H1 (cell line): Measurements from ENCODE around the gene ZDHHC11. TPM values are rescaled to one million over a fixed set of nuclear protein-coding genes. Genes with fewer than 3 reads are reported as not detected.

ENCODE experiments used
- CTCF ChIA-PET: fragments of 300-600 bp; sonication (Branson Sonifier 250); formaldehyde crosslinking; loops from one replicate; lab custom pipeline; 2021; ENCODE audit not compliant: partially characterized antibody; lab: Charles Lee
- POLR2A ChIA-PET: fragments of 300-600 bp; sonication (Branson Sonifier 250); formaldehyde crosslinking; loops from one replicate; lab custom pipeline; 2021; ENCODE audit warnings: inconsistent platforms; ENCODE audit not compliant: partially characterized antibody; lab: Charles Lee
- DNase-seq, 2 experiments: peaks; one replicate each; pipeline versions ENCODE4 v3.0.0 to v3.0.0-alpha.2; 2010 to 2022; ENCODE audit warnings: low spot score in 2 of 2, low read depth in 1 of 2, mixed read lengths in 1 of 2
- FAIRE-seq: peaks from 2 replicates; lab custom pipeline; 2011; peaks lifted over from hg19 to GRCh38; lab: Jason Lieb, UNC
- H2AFZ ChIP-seq: 2 replicates; pipeline ENCODE4 v1.8.1; 2012; ENCODE audit warnings: low read length, inconsistent platforms
- H2AK5ac ChIP-seq: 2 replicates; pipeline ENCODE4 v1.6.1; 2013; ENCODE audit warnings: low read depth, low read length
- H2BK120ac ChIP-seq: replicated peaks from 2 replicates; pipeline ENCODE3; 2013; ENCODE audit warnings: low read depth, low read length, inconsistent platforms
- H2BK12ac ChIP-seq: 2 replicates; pipeline ENCODE4 v1.6.1; 2013; ENCODE audit warnings: low read depth, low read length
- H2BK15ac ChIP-seq: 2 replicates; pipeline ENCODE4 v1.6.1; 2013; ENCODE audit warnings: low read length
- H2BK20ac ChIP-seq: 2 replicates; pipeline ENCODE4 v1.6.1; 2013; ENCODE audit warnings: low read length
- H2BK5ac ChIP-seq: 2 replicates; pipeline ENCODE4 v1.6.1; 2013; ENCODE audit warnings: low read depth, low read length
- H3K14ac ChIP-seq: 2 replicates; pipeline ENCODE4 v1.6.1; 2013; ENCODE audit warnings: inconsistent platforms; ENCODE audit not compliant: insufficient read length
- H3K18ac ChIP-seq: 2 replicates; pipeline ENCODE4 v1.6.1; 2013; ENCODE audit warnings: low read length; ENCODE audit errors: extremely low read depth
- H3K23ac ChIP-seq: 2 replicates; pipeline ENCODE4 v1.6.1; 2013; ENCODE audit warnings: inconsistent platforms; ENCODE audit not compliant: insufficient read length
- H3K23me2 ChIP-seq: 2 replicates; pipeline ENCODE4 v1.6.1; 2013; ENCODE audit warnings: low read depth, low read length
- H3K27ac ChIP-seq: 2 replicates; pipeline ENCODE4 v1.6.1; 2011; ENCODE audit warnings: low read depth, low read length, inconsistent platforms
- H3K27me3 ChIP-seq, 4 experiments: replicated peaks in 1 of 4; 1 replicate in 1 of 4; 2 replicates in 3 of 4; pipeline versions ENCODE4 v1.6.1 to v1.8.1; 2011 to 2013; ENCODE audit warnings: low read length in 3 of 4, mild to moderate bottlenecking in 3 of 4, inconsistent platforms in 2 of 4, mixed read lengths in 2 of 4, moderate library complexity in 1 of 4; ENCODE audit not compliant: control insufficient read depth in 3 of 4, insufficient read depth in 3 of 4; ENCODE audit errors: extremely low read depth in 1 of 4
- H3K36me3 ChIP-seq, 4 experiments: 2 replicates each; pipeline versions ENCODE4 v1.6.1 to v1.8.1; 2011 to 2013; ENCODE audit warnings: mild to moderate bottlenecking in 4 of 4, low read length in 3 of 4, moderate library complexity in 2 of 4, control low read depth in 1 of 4, inconsistent platforms in 1 of 4; ENCODE audit not compliant: insufficient read depth in 4 of 4, control insufficient read depth in 2 of 4
- H3K4ac ChIP-seq: replicated peaks from 2 replicates; pipeline ENCODE3; 2013; ENCODE audit warnings: low read length, low read depth, mixed read lengths, inconsistent platforms; ENCODE audit not compliant: insufficient read length
- H3K4me1 ChIP-seq, 4 experiments: replicated peaks in 1 of 4; 1 replicate in 1 of 4; 2 replicates in 3 of 4; pipeline versions ENCODE4 v1.6.1 to v1.8.1; 2011 to 2013; ENCODE audit warnings: low read length in 3 of 4, inconsistent platforms in 2 of 4, mixed read lengths in 1 of 4; ENCODE audit not compliant: insufficient read depth in 4 of 4, control insufficient read depth in 3 of 4
- H3K4me2 ChIP-seq, 2 experiments: 2 replicates each; pipeline versions ENCODE4 v1.6.1 to v1.8.1; 2011 to 2013; ENCODE audit warnings: low read depth in 2 of 2, low read length in 2 of 2, control low read depth in 1 of 2, inconsistent platforms in 1 of 2, mild to moderate bottlenecking in 1 of 2; ENCODE audit not compliant: insufficient read depth in 1 of 2
- H3K4me3 ChIP-seq, 4 experiments: fragments of 200-600, 300-600 bp in 1 of 4; sonication (generic), shearing (Covaris generic), sonication (Bioruptor Twin) in 1 of 4; 2 replicates each; pipeline versions ENCODE4 v1.5.1 to v1.8.1; 2011 to 2016; ENCODE audit warnings: low read length in 4 of 4, low read depth in 3 of 4, control low read depth in 2 of 4, inconsistent platforms in 2 of 4, mild to moderate bottlenecking in 2 of 4, mixed read lengths in 1 of 4, moderate library complexity in 1 of 4; ENCODE audit not compliant: insufficient read depth in 2 of 4; ENCODE audit errors: extremely low read depth in 1 of 4
- H3K56ac ChIP-seq: replicated peaks from 2 replicates; pipeline ENCODE3; 2013; ENCODE audit warnings: low read depth, mild to moderate bottlenecking, mixed read lengths, low read length, inconsistent platforms; ENCODE audit not compliant: insufficient read length
- H3K79me1 ChIP-seq: 2 replicates; pipeline ENCODE4 v1.6.1; 2013; ENCODE audit warnings: low read depth, low read length, control low read depth
- H3K79me2 ChIP-seq, 2 experiments: 2 replicates each; pipeline versions ENCODE4 v1.6.1 to v1.8.1; 2012 to 2013; ENCODE audit warnings: low read length in 2 of 2, mild to moderate bottlenecking in 2 of 2, inconsistent platforms in 1 of 2; ENCODE audit not compliant: insufficient read depth in 2 of 2, control insufficient read depth in 1 of 2
- H3K9ac ChIP-seq, 4 experiments: replicated peaks in 1 of 4; 1 replicate in 1 of 4; 2 replicates in 3 of 4; pipeline versions ENCODE4 v1.6.1 to v1.8.1; 2011 to 2013; ENCODE audit warnings: low read depth in 3 of 4, low read length in 3 of 4, control low read depth in 2 of 4, mild to moderate bottlenecking in 2 of 4, moderate library complexity in 2 of 4, inconsistent platforms in 1 of 4; ENCODE audit errors: extremely low read depth in 1 of 4
- H3K9me3 ChIP-seq, 2 experiments: 2 replicates each; pipeline versions ENCODE4 v1.6.1 to v1.8.1; 2012 to 2013; ENCODE audit warnings: mild to moderate bottlenecking in 2 of 2, moderate library complexity in 2 of 2, control low read depth in 1 of 2, inconsistent platforms in 1 of 2, low read depth in 1 of 2, low read length in 1 of 2, mixed read lengths in 1 of 2; ENCODE audit not compliant: insufficient read depth in 2 of 2
- H4K20me1 ChIP-seq, 2 experiments: replicated peaks in 1 of 2; 2 replicates each; pipeline versions ENCODE3 to v1.8.1; 2011 to 2013; ENCODE audit warnings: inconsistent platforms in 2 of 2, low read length in 2 of 2, mild to moderate bottlenecking in 1 of 2; ENCODE audit not compliant: insufficient read depth in 2 of 2, control insufficient read depth in 1 of 2
- H4K5ac ChIP-seq: 2 replicates; pipeline ENCODE4 v1.6.1; 2013; ENCODE audit warnings: low read length, low read depth, mixed read lengths, inconsistent platforms; ENCODE audit not compliant: insufficient read length
- H4K8ac ChIP-seq: 2 replicates; pipeline ENCODE4 v1.8.0; 2013; ENCODE audit warnings: mild to moderate bottlenecking, moderate library complexity, low read length, inconsistent platforms; ENCODE audit not compliant: insufficient read depth; ENCODE audit errors: extremely low read depth
- H4K91ac ChIP-seq: replicated peaks from 2 replicates; pipeline ENCODE3; 2013; ENCODE audit warnings: low read length, mixed read lengths, inconsistent platforms; ENCODE audit not compliant: insufficient read length
- CBX8 ChIP-seq: fragments of 300-800, 300-1000 bp; sonication (generic); IDR thresholded peaks from 2 replicates; pipeline ENCODE4 v1.7.1; 2016; ENCODE audit warnings: low read depth, low read length, borderline replicate concordance
- PHF8 ChIP-seq: fragments of 200-600 bp; sonication (generic); conservative IDR thresholded peaks from 2 replicates; pipeline ENCODE4 v1.7.1; 2012; ENCODE audit warnings: low read depth, mild to moderate bottlenecking, inconsistent platforms, low read length, moderate library complexity
- POLR2A ChIP-seq, 2 experiments: IDR thresholded peaks; 1 replicate in 1 of 2; 2 replicates in 1 of 2; pipeline ENCODE4 v1.6.1; 2011; ENCODE audit warnings: low read depth in 2 of 2, low read length in 2 of 2, mild to moderate bottlenecking in 2 of 2; ENCODE audit errors: control extremely low read depth in 1 of 2
- POLR2AphosphoS5 ChIP-seq: IDR thresholded peaks from 2 replicates; pipeline ENCODE4 v1.6.1; 2011; ENCODE audit warnings: low read depth, low read length
- SRF ChIP-seq: IDR thresholded peaks from 2 replicates; pipeline ENCODE4 v1.6.1; 2011; ENCODE audit warnings: mild to moderate bottlenecking, low read depth, low read length, moderate library complexity
- TAF1 ChIP-seq: IDR thresholded peaks from 2 replicates; pipeline ENCODE4 v1.6.1; 2011; ENCODE audit warnings: mild to moderate bottlenecking, low read depth, low read length
- WGBS, 2 experiments: shearing (Covaris generic) in 1 of 2; methylation state at CpG; one replicate each; pipeline versions ENCODE4 v1.1.6 to v1.1.7; 2013 to 2015; ENCODE audit warnings: low lambda C conversion rate in 2 of 2, mixed read lengths in 2 of 2, inconsistent platforms in 1 of 2, low coverage in 1 of 2, missing lambda C conversion rate in 1 of 2; ENCODE audit not compliant: insufficient replicate concordance in 2 of 2, insufficient coverage in 1 of 2, insufficient read length in 1 of 2; ENCODE audit errors: extremely low coverage in 1 of 2, missing lambda C conversion rate in 1 of 2; 5-methylcytosine and 5-hydroxymethylcytosine counted together
- polyA plus RNA-seq, 7 experiments: library from polyadenylated mRNA; depleted of rRNA in 3 of 7; stranded (reverse) in 5 of 7; unstranded in 2 of 7; fragments of >200 nt in 5 of 7; fragments of 200-250 nt in 2 of 7; gene quantifications; 1 replicate in 5 of 7; 2 replicates in 1 of 7; 4 replicates in 1 of 7; pipeline versions ENCODE4 v1.2.1 to v1.2.3, GENCODE V29; 2011 to 2013; ENCODE audit warnings: missing spikeins in 2 of 7, mixed read lengths in 2 of 7
- total RNA-seq: library from RNA; stranded (reverse); fragmentation: NEBNext Ultra II Directional; extraction: Animal tissue kit (Norgen Biotek cat#: 25700); gene quantifications from 2 replicates; pipeline ENCODE4 v1.2.1, GENCODE V29; 2021

Gene ZDHHC11
- total and polyA plus RNA-seq, 2 of the 8 experiments (the other 6 are each of a cell fraction or from before 2014, with no cell fraction given) = 4.7 to 16.6 TPM

GRCh38 chr5:862367-863243 is 11.8 kb upstream of the ZDHHC11 start:
- no peak overlapping the region for H2BK120ac ChIP-seq
- CTCF ChIA-PET = interaction anchor here (1.1 to 3.3 kb wide), 3 partner anchors 18 to 61 kb away, joined by 3 to 12 read pairs (median 4); no protein-coding TSS in a partner anchor
- H3K4me3 ChIP-seq = no peak overlapping the region
- H4K20me1 ChIP-seq = peaks cover 6 to 37% of the 10 kb centered on the region in 2 experiments
- no peak overlapping the region for H2AK5ac ChIP-seq
- no peak overlapping the region for H4K8ac ChIP-seq
- no peak overlapping the region for H3K9ac ChIP-seq
- no peak for FAIRE-seq
- WGBS, 2 experiments = 93% methylated on average over 25 of the region's 25 CpGs; no CpG with 5 or more reads in 1 of the 2 experiments
- H4K91ac ChIP-seq = no peak overlapping the region
- no peak overlapping the region for H2AFZ ChIP-seq
- no peak overlapping the region; the same call in 1 of the 2 replicates for H2BK5ac ChIP-seq
- no peak overlapping the region for H2BK12ac ChIP-seq
- H3K79me1 ChIP-seq = no peaks in the 10 kb centered on the region; the same call in 1 of the 2 replicates
- H2BK15ac ChIP-seq = no peak overlapping the region
- no peak for DNase-seq
- H3K23ac ChIP-seq = no peak overlapping the region
- H3K14ac ChIP-seq = no peak overlapping the region
- H3K27me3 ChIP-seq = no peaks in the 10 kb centered on the region
- H3K36me3 ChIP-seq = peaks cover 14 to 39% (median 29%) of the 10 kb centered on the region in 4 experiments; a peak in 6 of 8 replicates
- no peaks in the 10 kb centered on the region; the same call in 1 of the 2 replicates for H3K23me2 ChIP-seq
- TF ChIP-seq POLR2AphosphoS5 (peak; percentile 58), POLR2A (IDR thresholded peaks at IDR 0.05; ENCODE audit: control extremely low read depth in 1 of 2, low read depth in 2 of 2, low read length in 2 of 2) (peak in 1 of 2 experiments; percentile 40; a peak in 1 of 3 replicates), TAF1 (no peak), CBX8 (no peak), SRF (no peak), PHF8 (no peak)
- no peak overlapping the region for H3K27ac ChIP-seq
- POLR2A ChIA-PET = interaction anchor here (0.8 to 6.9 kb wide), 12 partner anchors 10 to 194 kb away, joined by 3 to 46 read pairs (median 4); partner anchors contain the start of genes BRD9, TRIP13 and ZDHHC11
- H3K4me1 ChIP-seq = no peaks in the 10 kb centered on the region; a peak in 1 of 7 replicates
- peaks cover 0 to 2% of the 10 kb centered on the region in 2 experiments; a peak in 1 of 4 replicates for H3K79me2 ChIP-seq
- H2BK20ac ChIP-seq = no peak overlapping the region
- no peak overlapping the region for H3K18ac ChIP-seq
- H3K9me3 ChIP-seq = no peaks in the 10 kb centered on the region
- no peak overlapping the region for H3K56ac ChIP-seq
- H3K4me2 ChIP-seq = no peak overlapping the region
- H4K5ac ChIP-seq = no peak overlapping the region
- H3K4ac ChIP-seq = no peak overlapping the region
